RCC 7860 (cell line): ENCODE measurements around the gene OOSP4B.
"Not testable (repeated sequence)": the region's sequence is repeated elsewhere in the genome, so short reads cannot be mapped to it uniquely, and the experiment has no call there.

Source experiments
- DNase-seq: peaks from one replicate; pipeline ENCODE4 v3.0.0-alpha.2; 2015; ENCODE audit warnings: low spot score
- FAIRE-seq: peaks from 2 replicates; lab custom pipeline; 2012; peaks lifted over from hg19 to GRCh38; lab: Jason Lieb, UNC

The OOSP4B gene

GRCh38 chr11:60059052-60059451, 42.1 kb downstream of the OOSP4B start:
- no peak for DNase-seq
- no peak for FAIRE-seq

- FAIRE-seq = no peak
- no peak for DNase-seq
Observed at GRCh38 chr11:60059521-60060240, 42.7 kb downstream of the OOSP4B start.

GRCh38 chr11:60064111-60064510, 47.1 kb downstream of the OOSP4B start:
- no peak for DNase-seq
- FAIRE-seq = no peak

- no peak for FAIRE-seq
- no peak for DNase-seq
Observed at GRCh38 chr11:60065801-60066200, 48.8 kb downstream of the OOSP4B start.

- FAIRE-seq = no peak
- no peak for DNase-seq
Observed at GRCh38 chr11:60069450-60069849, 52.5 kb downstream of the OOSP4B start.

GRCh38 chr11:60071644-60072043, 54.7 kb downstream of the OOSP4B start:
- not testable (repeated sequence) for DNase-seq, FAIRE-seq

- no peak for DNase-seq
- FAIRE-seq = no peak
Observed at GRCh38 chr11:60077216-60077817, 60.3 kb downstream of the OOSP4B start.

- DNase-seq (no peak), FAIRE-seq (no peak)
Observed at GRCh38 chr11:60077981-60078380, 61.0 kb downstream of the OOSP4B start.

GRCh38 chr11:60078745-60079144, 61.8 kb downstream of the OOSP4B start:
- DNase-seq (no peak), FAIRE-seq (no peak)

GRCh38 chr11:60080535-60080934, 63.6 kb downstream of the OOSP4B start:
- no peak for FAIRE-seq
- no peak for DNase-seq
